SKM-1 treated with dmso at 0.1 percent for 144 hours (cell line): ENCODE measurements around the gene KANSL1L.
"Not testable (repeated sequence)": the region's sequence is repeated elsewhere in the genome, so short reads cannot be mapped to it uniquely, and the experiment has no call there.

ENCODE experiments used
- DNase-seq: peaks from one replicate; lab custom pipeline; 2025; ENCODE audit not compliant: unreplicated experiment; lab: John Stamatoyannopoulos, UW

The KANSL1L gene, protein sequence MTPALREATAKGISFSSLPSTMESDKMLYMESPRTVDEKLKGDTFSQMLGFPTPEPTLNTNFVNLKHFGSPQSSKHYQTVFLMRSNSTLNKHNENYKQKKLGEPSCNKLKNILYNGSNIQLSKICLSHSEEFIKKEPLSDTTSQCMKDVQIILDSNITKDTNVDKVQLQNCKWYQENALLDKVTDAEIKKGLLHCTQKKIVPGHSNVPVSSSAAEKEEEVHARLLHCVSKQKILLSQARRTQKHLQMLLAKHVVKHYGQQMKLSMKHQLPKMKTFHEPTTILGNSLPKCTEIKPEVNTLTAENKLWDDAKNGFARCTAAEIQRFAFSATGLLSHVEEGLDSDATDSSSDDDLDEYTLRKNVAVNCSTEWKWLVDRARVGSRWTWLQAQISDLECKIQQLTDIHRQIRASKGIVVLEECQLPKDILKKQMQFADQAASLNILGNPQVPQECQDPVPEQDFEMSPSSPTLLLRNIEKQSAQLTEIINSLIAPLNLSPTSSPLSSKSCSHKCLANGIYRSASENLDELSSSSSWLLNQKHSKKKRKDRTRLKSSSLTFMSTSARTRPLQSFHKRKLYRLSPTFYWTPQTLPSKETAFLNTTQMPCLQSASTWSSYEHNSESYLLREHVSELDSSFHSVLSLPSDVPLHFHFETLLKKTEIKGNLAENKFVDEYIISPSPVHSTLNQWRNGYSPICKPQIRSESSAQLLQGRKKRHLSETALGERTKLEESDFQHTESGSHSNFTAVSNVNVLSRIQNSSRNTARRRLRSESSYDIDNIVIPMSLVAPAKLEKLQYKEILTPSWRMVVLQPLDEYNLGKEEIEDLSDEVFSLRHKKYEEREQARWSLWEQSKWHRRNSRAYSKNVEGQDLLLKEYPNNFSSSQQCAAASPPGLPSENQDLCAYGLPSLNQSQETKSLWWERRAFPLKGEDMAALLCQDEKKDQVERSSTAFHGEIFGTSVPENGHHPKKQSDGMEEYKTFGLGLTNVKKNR

DNA sequence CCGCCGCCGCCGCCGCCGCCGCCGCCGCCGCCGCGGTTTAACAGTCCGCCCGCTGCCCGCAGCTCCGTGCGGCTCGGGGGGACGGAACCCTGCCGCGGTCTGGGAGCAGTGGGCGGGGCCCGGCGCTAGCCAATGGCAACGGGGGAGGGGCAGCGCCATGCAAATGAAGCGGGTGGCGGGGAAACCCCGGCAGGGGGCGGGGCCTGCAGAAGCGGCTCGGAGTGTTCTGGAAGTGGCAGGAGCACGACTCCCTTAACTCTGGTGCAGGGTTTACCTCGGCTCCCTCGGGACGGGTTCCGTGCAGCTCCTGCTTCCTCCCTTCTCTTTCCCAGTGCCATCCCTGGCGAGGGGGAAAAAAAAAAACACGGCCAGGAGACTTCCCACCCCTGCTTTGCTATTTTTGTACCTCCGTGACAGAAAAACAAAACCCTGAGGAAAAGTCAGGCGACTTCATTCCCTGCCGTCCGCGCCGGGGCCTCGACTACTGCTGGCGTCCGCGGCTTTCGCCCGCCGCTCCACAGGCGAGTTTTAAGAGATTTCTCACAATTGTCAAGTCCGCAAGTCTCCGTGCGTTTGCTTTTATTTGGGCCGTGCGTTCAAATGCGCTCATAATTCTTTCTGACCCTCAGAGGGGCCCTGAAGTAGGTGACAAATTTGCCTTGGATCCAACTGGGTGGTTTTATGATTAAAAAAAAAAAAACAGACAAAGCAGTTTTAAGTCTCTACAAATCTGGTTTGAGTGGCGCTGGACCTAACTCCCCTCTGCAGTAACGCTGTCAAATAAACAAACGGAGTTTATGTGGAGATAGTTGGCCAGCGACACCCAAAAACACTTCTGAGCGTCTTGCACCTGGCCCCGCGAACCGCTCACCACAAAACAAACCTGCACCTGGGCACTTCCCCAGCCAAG, at the start of gene KANSL1L:
KANSL1L (minus strand) TSS at position 101 of the 910 bp plus-strand sequence. CDS start 16,827 bp downstream, outside the sequence.
- DNase-seq: peak; percentile 95

DNA sequence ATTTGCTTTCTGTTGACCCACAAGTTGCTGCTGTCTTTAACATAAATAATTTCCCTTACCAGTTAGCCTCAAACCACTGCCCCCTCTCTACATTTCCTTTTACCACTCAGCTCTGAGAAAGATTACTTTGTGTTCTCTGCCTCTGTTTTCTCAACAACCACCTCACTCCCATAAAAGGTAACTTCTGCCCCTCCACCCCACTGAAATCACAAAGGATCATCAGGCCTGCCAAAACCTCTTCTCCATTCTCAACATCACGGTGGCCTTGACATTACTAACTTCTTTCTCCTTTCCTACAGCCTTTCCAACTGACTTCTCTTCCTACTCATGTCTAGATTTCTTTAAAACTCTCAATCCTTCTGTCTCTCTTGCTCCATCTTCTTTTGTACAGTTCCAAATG, 43.9 kb upstream of the KANSL1L start:
- DNase-seq: no peak

DNA sequence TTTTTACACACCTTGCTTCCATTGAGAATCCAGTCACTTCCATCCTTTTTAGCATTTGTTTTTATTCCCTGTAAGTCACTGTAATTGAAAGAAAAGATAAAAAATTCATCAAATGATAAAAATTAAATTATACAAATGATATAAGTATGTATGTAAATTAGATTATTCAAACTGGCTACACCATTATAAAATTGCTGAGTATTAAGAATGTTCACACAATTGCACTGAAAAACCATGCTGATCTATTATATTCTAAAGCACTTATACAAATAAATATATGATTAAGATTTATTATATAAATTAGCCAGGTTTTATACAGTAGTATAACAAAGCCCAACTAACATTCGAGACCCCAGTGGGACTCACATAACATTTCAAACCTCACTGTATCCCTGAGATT, 39.0 kb upstream of the KANSL1L start:
- DNase-seq: no peak

DNA sequence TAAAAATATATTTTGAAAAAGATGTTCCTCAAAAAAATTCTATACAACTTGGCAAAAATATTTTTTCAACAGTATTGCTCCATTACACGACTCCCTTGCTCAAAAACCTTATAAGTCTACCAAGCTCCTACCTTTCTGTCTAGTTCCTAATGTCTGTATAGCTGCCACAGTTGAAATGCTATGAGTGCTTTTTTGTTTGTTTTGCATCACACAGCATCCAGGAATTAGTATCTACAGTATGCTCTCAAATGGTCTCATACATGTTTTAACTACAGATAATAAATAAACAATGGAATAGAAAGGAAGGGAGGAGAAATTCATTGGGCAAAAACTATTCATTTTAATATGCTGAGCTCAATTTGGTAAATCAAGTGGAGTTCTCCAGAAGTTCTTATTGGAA, 36.7 kb upstream of the KANSL1L start:
- no peak for DNase-seq

DNA sequence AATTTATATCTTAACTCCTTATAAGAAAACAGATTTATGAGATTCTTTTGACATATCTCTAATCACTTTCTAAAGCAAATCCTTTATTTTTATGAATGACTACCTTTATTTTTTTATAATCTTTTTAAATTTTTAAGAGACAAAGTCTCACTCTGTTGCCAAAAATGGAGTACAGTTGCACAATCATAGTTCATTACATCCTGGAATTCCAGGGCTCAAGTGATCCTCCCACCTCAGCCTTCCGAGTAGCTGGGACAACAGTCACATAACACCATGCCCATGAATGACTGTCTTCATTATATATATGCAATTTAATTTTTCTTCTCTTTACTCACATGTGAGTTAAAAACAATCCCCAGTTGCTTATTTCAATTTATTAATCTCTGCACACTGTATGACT, 32.3 kb upstream of the KANSL1L start:
- DNase-seq: no peak

DNA sequence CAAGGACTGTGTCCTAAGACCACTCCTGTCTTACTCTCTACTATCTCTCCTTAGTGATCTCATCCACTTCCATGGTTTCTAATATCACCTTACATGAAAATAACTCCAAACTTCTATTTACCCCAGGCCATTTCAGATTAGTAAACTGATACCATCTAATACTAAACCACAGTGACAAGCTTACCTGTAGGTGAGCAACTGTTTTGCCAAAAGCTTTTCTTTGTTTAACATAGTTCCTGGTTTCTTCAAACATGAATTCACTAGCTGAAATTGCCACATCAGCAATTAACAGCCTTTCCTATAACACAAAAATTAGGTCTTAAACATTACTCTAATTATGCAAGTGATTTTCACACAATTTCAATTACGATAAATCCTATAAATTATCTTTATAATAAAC, 31.9 kb upstream of the KANSL1L start:
- no peak for DNase-seq

DNA sequence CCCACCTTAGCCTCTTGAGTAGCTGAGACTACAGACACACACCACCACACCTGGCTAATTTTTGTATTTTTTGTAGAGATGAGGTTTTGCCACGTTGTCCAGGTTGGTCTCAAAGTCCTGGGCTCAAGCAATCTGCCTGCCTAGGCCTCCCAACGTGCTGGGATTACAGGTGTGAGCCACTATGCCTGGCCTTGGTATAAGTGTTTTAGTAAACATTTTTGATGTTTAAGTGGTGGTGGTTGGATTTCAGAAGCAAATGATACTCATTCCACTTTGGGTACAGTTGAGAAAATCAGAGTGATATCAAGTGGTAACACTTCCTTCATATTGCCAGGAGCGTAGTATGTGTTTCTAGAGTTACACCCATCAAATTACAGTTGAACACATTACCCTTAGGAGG, 28.6 kb upstream of the KANSL1L start:
- DNase-seq: no peak

DNA sequence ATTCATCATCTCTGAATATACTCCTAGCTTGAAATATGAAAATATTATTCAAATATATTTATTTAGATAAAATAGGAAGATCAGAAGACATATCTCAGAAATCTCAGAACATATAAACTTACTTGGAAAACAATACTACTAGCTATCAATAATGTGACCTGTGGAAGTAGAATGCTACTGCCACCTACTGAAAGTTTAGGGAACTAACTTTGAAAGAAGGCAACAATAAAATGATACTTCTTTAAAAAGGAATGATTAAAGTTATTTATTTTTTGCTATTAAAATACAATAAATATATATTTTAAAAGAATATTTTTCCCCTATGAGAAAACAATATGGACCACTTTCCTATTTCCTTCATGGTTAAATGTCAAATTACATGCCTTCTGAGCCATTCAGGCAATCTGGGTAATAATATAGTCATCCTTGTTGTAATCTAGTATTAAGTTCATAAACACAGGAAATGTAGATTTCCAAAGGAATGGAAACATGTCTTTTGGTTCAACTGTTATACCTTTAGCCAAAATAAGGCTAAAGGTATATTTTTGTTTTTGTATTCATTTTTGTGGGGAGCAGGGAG, 28.1 kb upstream of the KANSL1L start:
- DNase-seq: peak; percentile 40

DNA sequence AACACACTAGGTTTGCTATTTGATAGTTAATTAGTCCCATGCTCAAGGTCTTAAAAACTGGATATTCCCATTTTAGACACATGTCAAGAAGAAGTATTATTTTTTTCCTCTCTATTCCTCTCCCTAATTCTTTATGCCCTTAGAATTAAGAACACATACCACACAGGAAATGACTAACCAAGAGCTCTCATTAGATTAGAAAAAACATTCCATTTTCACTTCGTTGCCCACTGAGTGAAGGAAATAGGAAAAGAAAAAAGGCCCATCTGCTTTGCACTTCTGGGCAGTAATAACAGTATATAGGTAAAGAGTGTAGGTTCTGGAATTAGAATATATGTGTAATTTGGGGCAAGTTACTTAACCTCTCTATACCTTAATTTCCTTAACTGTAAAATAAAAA, 27.1 kb upstream of the KANSL1L start:
- DNase-seq: no peak

DNA sequence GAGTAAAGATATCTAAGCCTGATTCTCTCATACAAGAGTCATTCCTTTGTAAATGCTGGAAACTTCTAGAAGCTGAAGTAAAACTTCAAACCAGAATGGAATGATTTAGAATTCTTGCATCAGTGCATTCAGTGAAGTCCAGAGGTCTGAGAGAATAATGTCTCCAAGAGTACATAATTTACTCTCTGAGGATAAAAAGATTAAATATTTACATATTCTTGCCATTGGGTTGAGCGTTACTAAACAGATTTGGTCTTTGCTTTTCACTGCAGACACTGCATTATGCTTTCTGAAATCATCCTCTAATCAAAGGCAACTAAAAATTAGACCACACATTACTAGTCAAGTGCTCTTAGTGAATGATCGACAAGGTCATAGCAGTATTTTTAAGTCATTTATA, 26.5 kb upstream of the KANSL1L start:
- DNase-seq: no peak

DNA sequence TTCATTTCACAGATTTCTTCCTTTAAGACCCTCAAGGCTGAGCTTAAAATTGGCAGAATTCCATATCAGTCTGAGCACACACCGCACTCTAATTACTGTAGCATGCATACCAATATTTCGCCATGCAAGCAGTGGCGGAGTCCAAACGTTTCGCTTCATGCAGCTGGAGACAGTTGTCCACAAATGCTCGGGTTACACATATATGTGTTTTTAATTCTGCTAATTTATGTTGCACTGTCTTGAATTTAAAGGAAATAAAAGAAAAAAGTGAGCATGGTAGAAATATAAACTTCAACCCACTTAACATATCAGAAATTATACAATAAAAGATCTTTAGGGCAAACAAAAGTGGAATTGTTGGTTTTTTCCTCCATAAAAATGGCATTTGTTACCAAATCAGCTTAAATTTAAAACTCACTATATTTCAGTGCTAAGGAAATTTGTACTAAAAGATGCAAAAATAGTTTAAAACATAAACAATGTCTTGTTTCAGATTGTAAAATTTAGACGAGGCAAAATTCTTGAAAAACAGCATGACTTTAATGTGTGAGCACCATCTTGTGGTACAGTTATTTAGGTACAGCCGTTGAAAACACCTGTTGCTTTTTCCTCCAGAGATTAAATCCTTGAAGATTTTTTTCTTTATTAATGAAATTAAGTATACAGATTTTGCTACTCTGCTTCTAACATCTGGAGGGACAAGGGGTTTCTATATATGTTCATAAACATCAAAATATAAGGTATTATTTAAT, 24.1 kb upstream of the KANSL1L start:
- peak; percentile 52 for DNase-seq

DNA sequence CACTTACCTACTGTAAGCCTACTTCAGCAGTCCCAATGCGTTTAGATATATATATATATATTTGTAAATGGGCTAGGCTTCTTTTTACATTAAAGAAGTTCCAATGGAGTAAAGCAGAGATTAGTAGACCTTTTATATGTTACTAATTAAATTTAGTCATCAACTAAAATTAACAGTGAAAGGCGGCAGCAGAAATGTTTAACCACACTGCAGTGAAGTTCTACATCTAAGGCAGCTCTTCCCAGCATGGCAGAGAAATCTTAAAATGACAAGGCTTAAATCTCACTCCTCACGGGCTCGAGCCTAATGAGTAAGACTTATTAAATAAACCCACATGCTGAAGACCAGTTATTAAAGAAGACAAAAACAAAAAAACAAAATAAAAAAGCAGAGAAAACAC, 19.1 kb upstream of the KANSL1L start:
- DNase-seq: no peak

DNA sequence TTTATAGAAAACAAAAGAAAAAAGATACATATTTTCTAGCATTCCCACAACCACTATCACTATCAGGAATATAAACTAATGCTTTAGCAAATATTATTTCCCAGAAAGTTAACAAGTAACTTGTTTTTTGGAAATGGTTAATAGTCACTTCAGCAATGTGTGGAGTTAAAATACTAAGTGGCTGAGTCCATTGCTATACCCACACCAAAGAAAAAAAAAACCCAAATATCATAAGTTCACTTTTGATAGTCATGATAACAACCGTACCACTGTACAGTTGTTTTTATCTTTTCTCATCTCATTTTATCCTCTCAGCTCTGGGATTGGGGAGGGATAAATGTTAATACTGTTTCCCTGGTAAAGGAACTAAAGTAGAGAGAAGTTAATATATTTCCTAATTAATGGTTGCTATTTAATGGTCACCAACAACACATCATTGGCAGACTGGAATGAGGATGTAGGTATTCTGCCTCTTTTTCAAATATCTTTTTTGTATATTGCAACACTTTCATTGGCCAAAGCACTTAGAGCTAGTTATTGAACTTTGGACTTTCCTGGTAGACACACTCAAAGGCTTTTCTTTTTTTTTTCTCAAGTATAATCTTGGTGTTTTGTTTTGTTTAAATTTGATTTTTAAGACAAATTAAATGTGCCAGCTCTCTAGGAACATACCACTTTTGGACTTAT, 18.4 kb upstream of the KANSL1L start:
- no peak for DNase-seq

DNA sequence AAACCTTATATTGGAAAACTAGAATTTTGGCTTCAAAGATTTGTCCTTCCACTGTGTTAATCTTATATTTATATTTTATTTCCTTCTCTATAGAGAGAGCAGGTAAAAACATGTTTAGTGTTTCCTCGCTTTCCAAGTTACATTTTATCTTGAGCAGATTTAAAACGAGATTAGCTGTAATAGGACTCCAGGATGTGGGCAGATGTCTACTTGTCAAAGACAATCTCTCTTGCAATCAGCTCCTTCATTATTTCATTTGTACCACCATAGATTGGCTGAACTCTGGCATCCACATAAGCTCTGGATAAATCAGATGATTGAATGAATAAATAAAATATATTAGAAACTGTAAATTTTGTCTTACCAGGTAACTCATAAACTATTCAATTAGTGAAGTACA, 17.5 kb upstream of the KANSL1L start:
- DNase-seq: no peak

DNA sequence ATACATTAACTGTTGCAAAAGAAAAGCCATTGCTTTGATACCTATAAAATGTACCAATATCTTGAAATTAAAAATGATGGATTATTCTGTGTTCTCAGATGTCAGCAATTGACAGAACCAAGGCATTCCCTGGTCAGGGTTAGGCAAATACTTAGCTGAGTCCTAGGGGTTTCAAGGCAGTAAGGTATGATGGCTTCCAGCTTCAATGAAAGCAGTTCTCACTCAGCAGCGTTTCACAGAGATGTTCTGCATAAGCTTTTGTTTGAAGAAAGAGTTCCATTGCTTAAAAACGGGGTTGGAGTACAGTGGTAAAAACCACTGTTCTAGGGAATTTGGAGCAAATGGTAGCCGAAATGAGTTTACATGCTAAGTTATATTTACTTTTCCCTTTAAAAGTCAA, 17.0 kb upstream of the KANSL1L start:
- DNase-seq: no peak

DNA sequence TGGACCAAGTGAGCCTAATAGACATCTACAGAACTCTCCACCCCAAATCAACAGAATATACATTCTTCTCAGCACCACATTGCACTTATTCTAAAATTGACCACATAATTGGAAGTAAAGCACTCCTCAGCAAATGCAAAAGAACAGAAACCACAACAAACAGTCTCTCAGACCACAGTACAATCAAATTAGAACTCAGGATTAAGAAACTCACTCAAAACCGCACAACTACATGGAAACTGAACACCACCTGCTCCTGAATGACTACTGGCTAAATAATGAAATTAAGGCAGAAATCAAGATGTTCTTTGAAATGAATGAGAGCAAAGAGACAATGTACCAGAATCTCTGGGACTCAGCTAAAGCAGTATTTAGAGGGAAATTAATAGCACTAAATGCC, 12.7 kb upstream of the KANSL1L start:
- not testable (repeated sequence) for DNase-seq

DNA sequence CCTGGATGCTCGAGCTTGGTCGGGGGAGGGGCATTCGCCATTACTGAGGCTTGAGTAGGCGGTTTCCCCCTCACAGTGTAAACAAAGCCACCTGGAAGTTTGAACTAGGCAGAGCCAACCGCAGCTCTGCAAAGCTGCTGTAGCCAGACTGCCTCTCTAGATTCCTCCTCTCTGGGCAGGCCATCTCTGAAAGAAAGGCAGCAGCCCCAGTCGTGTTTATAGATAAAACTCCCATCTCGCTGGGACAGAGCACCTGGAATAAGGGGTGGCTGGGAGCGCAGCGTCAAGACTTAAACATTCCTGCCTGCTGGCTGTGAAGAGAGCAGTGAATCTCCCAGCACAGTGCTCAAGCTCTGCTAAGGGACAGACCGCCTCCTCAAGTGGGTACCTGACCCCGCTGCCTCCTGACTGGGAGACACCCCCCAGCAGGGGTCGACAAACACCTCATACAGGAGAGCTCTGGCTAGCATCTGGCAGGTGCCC, 10.4 kb upstream of the KANSL1L start:
- DNase-seq: not testable (repeated sequence)

DNA sequence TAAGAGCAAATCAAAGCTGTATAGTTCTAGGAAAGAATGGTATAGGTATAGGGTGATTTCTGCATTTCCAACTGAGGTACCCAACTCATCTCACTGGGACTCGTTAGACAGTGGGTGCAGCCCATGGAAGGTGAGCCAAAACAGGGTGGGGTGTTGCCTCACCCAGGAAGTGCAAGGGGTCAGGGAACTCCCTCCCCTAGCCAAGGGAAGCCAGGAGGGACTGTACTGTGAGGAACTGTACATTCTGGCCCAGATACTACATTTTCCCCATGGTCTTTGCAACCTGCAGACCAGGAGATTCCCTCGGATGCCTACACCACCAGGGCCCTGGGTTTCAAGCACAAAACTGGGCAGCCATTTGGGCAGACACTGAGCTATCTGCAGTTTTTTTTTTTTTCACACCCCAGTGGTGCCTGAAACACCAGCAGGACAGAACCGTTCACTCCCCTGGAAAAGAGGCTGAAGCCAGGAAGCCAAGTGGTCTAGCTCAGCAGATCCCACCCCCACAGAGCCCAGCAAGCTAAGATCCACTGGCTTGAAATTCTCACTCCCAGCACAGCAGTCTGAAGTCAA, 9.9 kb upstream of the KANSL1L start:
- not testable (repeated sequence) for DNase-seq

DNA sequence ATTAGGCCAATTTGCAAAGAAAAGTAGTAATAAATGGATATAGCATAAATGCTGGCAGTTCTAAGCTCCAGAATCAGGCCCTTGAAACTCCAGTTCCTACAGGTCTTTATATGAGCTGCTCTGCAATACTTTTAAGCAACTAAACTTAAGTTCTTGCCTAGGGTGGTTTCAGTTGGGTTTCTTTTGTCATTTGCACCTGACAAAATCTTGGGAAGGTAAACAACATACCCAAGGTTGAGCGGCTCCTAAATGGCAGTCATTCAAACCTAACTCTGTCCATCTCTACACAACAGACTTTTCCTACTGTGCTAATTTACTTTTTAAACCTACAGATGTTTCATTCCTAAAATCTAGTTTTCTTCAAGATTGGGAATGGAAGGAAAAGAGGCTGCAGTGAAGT, 9.3 kb upstream of the KANSL1L start:
- DNase-seq: no peak
